ENCODE results near the gene LSM7. TPM values are rescaled to one million over a fixed set of nuclear protein-coding genes. Genes with fewer than 3 reads are reported as not detected.
A peak's percentile ranks its signal among the peaks of the same experiment; 100 is the strongest.

LSM7 gene
- total and polyA plus RNA-seq, 9 of the 15 experiments (the other 6 are each of a cell fraction or from before 2014, with no cell fraction given), result 40.5 to 690 (median 265) TPM

DNA sequence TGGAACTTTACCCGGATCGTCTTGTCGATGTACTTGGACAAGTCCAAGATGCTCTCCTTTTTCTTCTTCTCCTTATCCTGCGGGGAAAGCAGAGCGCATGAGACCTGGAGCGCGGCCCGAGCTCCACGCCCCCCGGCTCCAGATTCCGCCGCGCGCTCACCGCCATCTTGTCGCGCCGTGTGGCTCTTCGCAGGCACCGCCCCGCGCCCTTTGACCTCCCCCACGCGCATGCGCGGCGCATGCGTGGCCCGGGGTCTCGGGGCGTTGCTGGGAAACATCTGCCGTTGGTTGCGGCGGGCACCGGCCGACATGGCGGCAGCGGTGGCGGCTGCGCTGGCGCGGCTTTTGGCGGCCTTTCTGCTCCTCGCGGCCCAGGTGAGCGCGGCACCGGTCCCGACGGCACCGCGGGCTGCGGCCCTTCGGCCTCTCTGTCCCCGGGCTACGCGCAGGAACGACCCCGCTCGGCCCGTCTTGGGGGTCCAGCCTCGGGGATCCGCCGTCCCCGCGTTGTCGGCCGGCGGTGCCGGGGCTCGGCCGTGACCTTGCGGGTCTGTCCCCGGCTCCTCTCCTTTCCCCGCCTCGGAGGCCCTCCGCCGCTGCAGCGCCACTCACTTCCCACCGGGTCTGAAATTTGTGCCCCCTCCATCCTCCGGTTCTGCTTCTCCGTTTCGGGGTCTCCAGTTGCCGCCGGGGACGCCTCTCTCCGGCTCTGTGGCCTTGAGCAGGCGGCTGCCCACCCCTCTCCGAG lies at the start of gene LSM7, which contains the start of gene SPPL2B (continued):
- TF ChIP-seq, protein P1, sequence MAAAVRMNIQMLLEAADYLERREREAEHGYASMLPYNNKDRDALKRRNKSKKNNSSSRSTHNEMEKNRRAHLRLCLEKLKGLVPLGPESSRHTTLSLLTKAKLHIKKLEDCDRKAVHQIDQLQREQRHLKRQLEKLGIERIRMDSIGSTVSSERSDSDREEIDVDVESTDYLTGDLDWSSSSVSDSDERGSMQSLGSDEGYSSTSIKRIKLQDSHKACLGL (CRISPR knock-in tag; IDR thresholded peaks at IDR 0.05; ENCODE audit: borderline replicate concordance, poor library complexity, severe bottlenecking), result peak; percentile 50
- TF ChIP-seq OTX1 (CRISPR knock-in tag; IDR thresholded peaks at IDR 0.05), result no peak
- TF ChIP-seq PYGO2 (tag; IDR thresholded peaks at IDR 0.05), result no peak
- peak in 1 of 2 experiments; percentile 38; a peak in 1 of 4 replicates for TF ChIP-seq CSDE1 (IDR thresholded peaks at IDR 0.05)
- TF ChIP-seq ZBTB1 (CRISPR knock-in tag; IDR thresholded peaks at IDR 0.05; ENCODE audit: borderline replicate concordance, low read depth), result 0 out of 2 replicates have a peak, but pooled peaks have one; percentile 54
- TF ChIP-seq, protein P2, sequence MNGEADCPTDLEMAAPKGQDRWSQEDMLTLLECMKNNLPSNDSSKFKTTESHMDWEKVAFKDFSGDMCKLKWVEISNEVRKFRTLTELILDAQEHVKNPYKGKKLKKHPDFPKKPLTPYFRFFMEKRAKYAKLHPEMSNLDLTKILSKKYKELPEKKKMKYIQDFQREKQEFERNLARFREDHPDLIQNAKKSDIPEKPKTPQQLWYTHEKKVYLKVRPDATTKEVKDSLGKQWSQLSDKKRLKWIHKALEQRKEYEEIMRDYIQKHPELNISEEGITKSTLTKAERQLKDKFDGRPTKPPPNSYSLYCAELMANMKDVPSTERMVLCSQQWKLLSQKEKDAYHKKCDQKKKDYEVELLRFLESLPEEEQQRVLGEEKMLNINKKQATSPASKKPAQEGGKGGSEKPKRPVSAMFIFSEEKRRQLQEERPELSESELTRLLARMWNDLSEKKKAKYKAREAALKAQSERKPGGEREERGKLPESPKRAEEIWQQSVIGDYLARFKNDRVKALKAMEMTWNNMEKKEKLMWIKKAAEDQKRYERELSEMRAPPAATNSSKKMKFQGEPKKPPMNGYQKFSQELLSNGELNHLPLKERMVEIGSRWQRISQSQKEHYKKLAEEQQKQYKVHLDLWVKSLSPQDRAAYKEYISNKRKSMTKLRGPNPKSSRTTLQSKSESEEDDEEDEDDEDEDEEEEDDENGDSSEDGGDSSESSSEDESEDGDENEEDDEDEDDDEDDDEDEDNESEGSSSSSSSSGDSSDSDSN (IDR thresholded peaks at IDR 0.05; ENCODE audit: borderline replicate concordance in 1 of 2, low read depth in 2 of 2, low read length in 2 of 2), result 0 out of 4 replicates have a peak, but pooled peaks of 1 of the 2 experiments have one; percentile 42
- peak; percentile 26 for TF ChIP-seq HNRNPLL (IDR thresholded peaks at IDR 0.05; ENCODE audit: low read depth, low read length, poor library complexity, severe bottlenecking)
- peak; percentile 76 for TF ChIP-seq SP1 (CRISPR knock-in tag; IDR thresholded peaks at IDR 0.05)
- TF ChIP-seq, protein P3, sequence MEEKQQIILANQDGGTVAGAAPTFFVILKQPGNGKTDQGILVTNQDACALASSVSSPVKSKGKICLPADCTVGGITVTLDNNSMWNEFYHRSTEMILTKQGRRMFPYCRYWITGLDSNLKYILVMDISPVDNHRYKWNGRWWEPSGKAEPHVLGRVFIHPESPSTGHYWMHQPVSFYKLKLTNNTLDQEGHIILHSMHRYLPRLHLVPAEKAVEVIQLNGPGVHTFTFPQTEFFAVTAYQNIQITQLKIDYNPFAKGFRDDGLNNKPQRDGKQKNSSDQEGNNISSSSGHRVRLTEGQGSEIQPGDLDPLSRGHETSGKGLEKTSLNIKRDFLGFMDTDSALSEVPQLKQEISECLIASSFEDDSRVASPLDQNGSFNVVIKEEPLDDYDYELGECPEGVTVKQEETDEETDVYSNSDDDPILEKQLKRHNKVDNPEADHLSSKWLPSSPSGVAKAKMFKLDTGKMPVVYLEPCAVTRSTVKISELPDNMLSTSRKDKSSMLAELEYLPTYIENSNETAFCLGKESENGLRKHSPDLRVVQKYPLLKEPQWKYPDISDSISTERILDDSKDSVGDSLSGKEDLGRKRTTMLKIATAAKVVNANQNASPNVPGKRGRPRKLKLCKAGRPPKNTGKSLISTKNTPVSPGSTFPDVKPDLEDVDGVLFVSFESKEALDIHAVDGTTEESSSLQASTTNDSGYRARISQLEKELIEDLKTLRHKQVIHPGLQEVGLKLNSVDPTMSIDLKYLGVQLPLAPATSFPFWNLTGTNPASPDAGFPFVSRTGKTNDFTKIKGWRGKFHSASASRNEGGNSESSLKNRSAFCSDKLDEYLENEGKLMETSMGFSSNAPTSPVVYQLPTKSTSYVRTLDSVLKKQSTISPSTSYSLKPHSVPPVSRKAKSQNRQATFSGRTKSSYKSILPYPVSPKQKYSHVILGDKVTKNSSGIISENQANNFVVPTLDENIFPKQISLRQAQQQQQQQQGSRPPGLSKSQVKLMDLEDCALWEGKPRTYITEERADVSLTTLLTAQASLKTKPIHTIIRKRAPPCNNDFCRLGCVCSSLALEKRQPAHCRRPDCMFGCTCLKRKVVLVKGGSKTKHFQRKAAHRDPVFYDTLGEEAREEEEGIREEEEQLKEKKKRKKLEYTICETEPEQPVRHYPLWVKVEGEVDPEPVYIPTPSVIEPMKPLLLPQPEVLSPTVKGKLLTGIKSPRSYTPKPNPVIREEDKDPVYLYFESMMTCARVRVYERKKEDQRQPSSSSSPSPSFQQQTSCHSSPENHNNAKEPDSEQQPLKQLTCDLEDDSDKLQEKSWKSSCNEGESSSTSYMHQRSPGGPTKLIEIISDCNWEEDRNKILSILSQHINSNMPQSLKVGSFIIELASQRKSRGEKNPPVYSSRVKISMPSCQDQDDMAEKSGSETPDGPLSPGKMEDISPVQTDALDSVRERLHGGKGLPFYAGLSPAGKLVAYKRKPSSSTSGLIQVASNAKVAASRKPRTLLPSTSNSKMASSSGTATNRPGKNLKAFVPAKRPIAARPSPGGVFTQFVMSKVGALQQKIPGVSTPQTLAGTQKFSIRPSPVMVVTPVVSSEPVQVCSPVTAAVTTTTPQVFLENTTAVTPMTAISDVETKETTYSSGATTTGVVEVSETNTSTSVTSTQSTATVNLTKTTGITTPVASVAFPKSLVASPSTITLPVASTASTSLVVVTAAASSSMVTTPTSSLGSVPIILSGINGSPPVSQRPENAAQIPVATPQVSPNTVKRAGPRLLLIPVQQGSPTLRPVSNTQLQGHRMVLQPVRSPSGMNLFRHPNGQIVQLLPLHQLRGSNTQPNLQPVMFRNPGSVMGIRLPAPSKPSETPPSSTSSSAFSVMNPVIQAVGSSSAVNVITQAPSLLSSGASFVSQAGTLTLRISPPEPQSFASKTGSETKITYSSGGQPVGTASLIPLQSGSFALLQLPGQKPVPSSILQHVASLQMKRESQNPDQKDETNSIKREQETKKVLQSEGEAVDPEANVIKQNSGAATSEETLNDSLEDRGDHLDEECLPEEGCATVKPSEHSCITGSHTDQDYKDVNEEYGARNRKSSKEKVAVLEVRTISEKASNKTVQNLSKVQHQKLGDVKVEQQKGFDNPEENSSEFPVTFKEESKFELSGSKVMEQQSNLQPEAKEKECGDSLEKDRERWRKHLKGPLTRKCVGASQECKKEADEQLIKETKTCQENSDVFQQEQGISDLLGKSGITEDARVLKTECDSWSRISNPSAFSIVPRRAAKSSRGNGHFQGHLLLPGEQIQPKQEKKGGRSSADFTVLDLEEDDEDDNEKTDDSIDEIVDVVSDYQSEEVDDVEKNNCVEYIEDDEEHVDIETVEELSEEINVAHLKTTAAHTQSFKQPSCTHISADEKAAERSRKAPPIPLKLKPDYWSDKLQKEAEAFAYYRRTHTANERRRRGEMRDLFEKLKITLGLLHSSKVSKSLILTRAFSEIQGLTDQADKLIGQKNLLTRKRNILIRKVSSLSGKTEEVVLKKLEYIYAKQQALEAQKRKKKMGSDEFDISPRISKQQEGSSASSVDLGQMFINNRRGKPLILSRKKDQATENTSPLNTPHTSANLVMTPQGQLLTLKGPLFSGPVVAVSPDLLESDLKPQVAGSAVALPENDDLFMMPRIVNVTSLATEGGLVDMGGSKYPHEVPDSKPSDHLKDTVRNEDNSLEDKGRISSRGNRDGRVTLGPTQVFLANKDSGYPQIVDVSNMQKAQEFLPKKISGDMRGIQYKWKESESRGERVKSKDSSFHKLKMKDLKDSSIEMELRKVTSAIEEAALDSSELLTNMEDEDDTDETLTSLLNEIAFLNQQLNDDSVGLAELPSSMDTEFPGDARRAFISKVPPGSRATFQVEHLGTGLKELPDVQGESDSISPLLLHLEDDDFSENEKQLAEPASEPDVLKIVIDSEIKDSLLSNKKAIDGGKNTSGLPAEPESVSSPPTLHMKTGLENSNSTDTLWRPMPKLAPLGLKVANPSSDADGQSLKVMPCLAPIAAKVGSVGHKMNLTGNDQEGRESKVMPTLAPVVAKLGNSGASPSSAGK (IDR thresholded peaks at IDR 0.05), result no peak
- TF ChIP-seq, protein P4, sequence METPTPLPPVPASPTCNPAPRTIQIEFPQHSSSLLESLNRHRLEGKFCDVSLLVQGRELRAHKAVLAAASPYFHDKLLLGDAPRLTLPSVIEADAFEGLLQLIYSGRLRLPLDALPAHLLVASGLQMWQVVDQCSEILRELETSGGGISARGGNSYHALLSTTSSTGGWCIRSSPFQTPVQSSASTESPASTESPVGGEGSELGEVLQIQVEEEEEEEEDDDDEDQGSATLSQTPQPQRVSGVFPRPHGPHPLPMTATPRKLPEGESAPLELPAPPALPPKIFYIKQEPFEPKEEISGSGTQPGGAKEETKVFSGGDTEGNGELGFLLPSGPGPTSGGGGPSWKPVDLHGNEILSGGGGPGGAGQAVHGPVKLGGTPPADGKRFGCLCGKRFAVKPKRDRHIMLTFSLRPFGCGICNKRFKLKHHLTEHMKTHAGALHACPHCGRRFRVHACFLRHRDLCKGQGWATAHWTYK (CRISPR knock-in tag; IDR thresholded peaks at IDR 0.05), result no peak

All from K562 (cell line).